Right renal cortex interstitium (tissue), 3 donors: ENCODE data around the gene UMAD1. TPM values are rescaled to one million over a fixed set of nuclear protein-coding genes. Genes with fewer than 3 reads are reported as not detected.

Source experiments
- DNase-seq, 3 donors: peaks; one replicate each; pipeline ENCODE4 v3.0.0-alpha.2; 2013; ENCODE audit warnings: low read depth in 3 of 3, low spot score in 2 of 3
- polyA plus RNA-seq, 3 donors: library from polyadenylated mRNA; unstranded; fragments of 120-200 nt; gene quantifications; one replicate each; pipeline ENCODE4 v1.2.1, GENCODE V29; 2013; ENCODE audit not compliant: insufficient read length in 3 of 3

The UMAD1 gene
- polyA plus RNA-seq, 3 donors = 18.4 to 23.4 (median 19.4) TPM

- DNase-seq = no peak
These were observed 228.0 kb downstream of the UMAD1 start for GRCh38 chr7:7868572-7868899.

- DNase-seq = no peak
These were observed 228.5 kb downstream of the UMAD1 start for GRCh38 chr7:7869036-7869435.

GRCh38 chr7:7869651-7870050, 229.1 kb downstream of the UMAD1 start:
- no peak for DNase-seq

GRCh38 chr7:7870555-7870954, 230.0 kb downstream of the UMAD1 start:
- DNase-seq = no peak

- no peak for DNase-seq
These were observed 235.9 kb downstream of the UMAD1 start for GRCh38 chr7:7876419-7876818.

- DNase-seq = no peak
These were observed 241.0 kb downstream of the UMAD1 start for GRCh38 chr7:7881581-7881980.

GRCh38 chr7:7882888-7883287, 242.3 kb downstream of the UMAD1 start:
- no peak for DNase-seq

- DNase-seq = no peak
These were observed 242.8 kb downstream of the UMAD1 start for GRCh38 chr7:7883394-7883793.

- no peak for DNase-seq
These were observed 244.3 kb downstream of the UMAD1 start for GRCh38 chr7:7884855-7885254.

- DNase-seq = no peak
These were observed 249.4 kb downstream of the UMAD1 start for GRCh38 chr7:7889791-7890568.

- no peak for DNase-seq
These were observed 254.6 kb downstream of the UMAD1 start for GRCh38 chr7:7895004-7895650.

- DNase-seq = no peak
These were observed 255.2 kb downstream of the UMAD1 start for GRCh38 chr7:7895754-7896153.

GRCh38 chr7:7897509-7897908, 257.0 kb downstream of the UMAD1 start:
- no peak for DNase-seq

GRCh38 chr7:7897949-7898515, 257.5 kb downstream of the UMAD1 start:
- DNase-seq = no peak

- no peak for DNase-seq
These were observed 262.3 kb downstream of the UMAD1 start for GRCh38 chr7:7902845-7903244.

GRCh38 chr7:7907306-7907705, 266.8 kb downstream of the UMAD1 start:
- no peak for DNase-seq

GRCh38 chr7:7908622-7909145, 268.1 kb downstream of the UMAD1 start:
- no peak for DNase-seq

- no peak for DNase-seq
These were observed 268.8 kb downstream of the UMAD1 start for GRCh38 chr7:7909376-7909775.

- no peak for DNase-seq
These were observed 271.0 kb downstream of the UMAD1 start for GRCh38 chr7:7911369-7912123.

GRCh38 chr7:7912937-7913336, 272.4 kb downstream of the UMAD1 start:
- no peak for DNase-seq

- DNase-seq = no peak
These were observed 273.0 kb downstream of the UMAD1 start for GRCh38 chr7:7913504-7913903.
